ENCODE data around the gene PSIP1. TPM values are rescaled to one million over a fixed set of nuclear protein-coding genes. Genes with fewer than 3 reads are reported as not detected.

Gene PSIP1
- total and polyA plus RNA-seq, 4 donors: 14.8 to 75.1 (median 29.8) TPM

GRCh38 chr9:15498246-15498995 is 12.3 kb downstream of the PSIP1 start:
- no peaks in the 10 kb centered on the region for H3K27me3 ChIP-seq (ENCODE audit: control insufficient read depth in 3 of 3, insufficient read depth in 3 of 3, low read length in 2 of 3)
- H3K9me3 ChIP-seq (ENCODE audit: control insufficient read depth in 4 of 4, insufficient read depth in 3 of 4, low read length in 3 of 4): no peaks in the 10 kb centered on the region
- WGBS, 2 donors: 97% methylated on average over 13 of the region's 13 CpGs
- no peak for ATAC-seq (ENCODE audit: insufficient read depth, low FRiP score)
- H3K27ac ChIP-seq (ENCODE audit: low read depth in 1 of 2, low read length in 1 of 2): no peak overlapping the region
- H3K4me1 ChIP-seq (ENCODE audit: control insufficient read depth in 5 of 5, insufficient read depth in 5 of 5, low read length in 5 of 5): peaks cover 0 to 13% (median 0%) of the 10 kb centered on the region in 5 donors
- TF ChIP-seq CTCF (IDR thresholded peaks at IDR 0.05; ENCODE audit: control extremely low read depth, extremely low read depth): no peak
- H3K9ac ChIP-seq (ENCODE audit: insufficient read depth in 1 of 2, low read length in 2 of 2): no peak overlapping the region
- no peak for DNase-seq
- peaks cover 0 to 21% (median 4%) of the 10 kb centered on the region in 4 donors for H3K36me3 ChIP-seq (ENCODE audit: control insufficient read depth in 4 of 4, insufficient read depth in 4 of 4, low read length in 4 of 4)
- H3K4me3 ChIP-seq: no peak overlapping the region

GRCh38 chr9:15492485-15493150 is 18.2 kb downstream of the PSIP1 start:
- no peak for DNase-seq

GRCh38 chr9:15491950-15492349 is 18.8 kb downstream of the PSIP1 start:
- H3K36me3 ChIP-seq (ENCODE audit: control insufficient read depth in 4 of 4, insufficient read depth in 4 of 4, low read length in 4 of 4): peaks cover 4 to 21% (median 13%) of the 10 kb centered on the region in 4 donors
- ATAC-seq (ENCODE audit: insufficient read depth, low FRiP score) (no peak), DNase-seq (no peak)
- H3K27ac ChIP-seq (ENCODE audit: low read depth in 1 of 2, low read length in 1 of 2): no peak overlapping the region
- 95 to 100% methylated on average over 1 of the region's 1 CpG for WGBS, 2 donors
- no peak overlapping the region for H3K4me3 ChIP-seq
- peaks cover 0 to 4% (median 0%) of the 10 kb centered on the region in 4 donors for H3K9me3 ChIP-seq (ENCODE audit: control insufficient read depth in 4 of 4, insufficient read depth in 3 of 4, low read length in 3 of 4)
- no peaks in the 10 kb centered on the region for H3K4me1 ChIP-seq (ENCODE audit: control insufficient read depth in 5 of 5, insufficient read depth in 5 of 5, low read length in 5 of 5)
- no peak for TF ChIP-seq CTCF (IDR thresholded peaks at IDR 0.05; ENCODE audit: control extremely low read depth, extremely low read depth)
- H3K9ac ChIP-seq (ENCODE audit: insufficient read depth in 1 of 2, low read length in 2 of 2): no peak overlapping the region
- no peaks in the 10 kb centered on the region for H3K27me3 ChIP-seq (ENCODE audit: control insufficient read depth in 3 of 3, insufficient read depth in 3 of 3, low read length in 2 of 3)

More at GRCh38 chr9:15492485-15493150, 18.2 kb downstream of the PSIP1 start:
- Histone ChIP-seq H3K9ac (ENCODE audit: insufficient read depth in 1 of 2, low read length in 2 of 2) (no peak overlapping the region), H3K4me3 (no peak overlapping the region), H3K9me3 (ENCODE audit: control insufficient read depth in 4 of 4, insufficient read depth in 3 of 4, low read length in 3 of 4) (peaks cover 0 to 4% (median 0%) of the 10 kb centered on the region in 4 donors), H3K36me3 (ENCODE audit: control insufficient read depth in 4 of 4, insufficient read depth in 4 of 4, low read length in 4 of 4) (peaks cover 4 to 23% (median 14%) of the 10 kb centered on the region in 4 donors), H3K27ac (ENCODE audit: low read depth in 1 of 2, low read length in 1 of 2) (no peak overlapping the region), H3K27me3 (ENCODE audit: control insufficient read depth in 3 of 3, insufficient read depth in 3 of 3, low read length in 2 of 3) (no peaks in the 10 kb centered on the region), H3K4me1 (ENCODE audit: control insufficient read depth in 5 of 5, insufficient read depth in 5 of 5, low read length in 5 of 5) (no peaks in the 10 kb centered on the region)
- 93% methylated on average over 13 of the region's 13 CpGs for WGBS, 2 donors
- ATAC-seq (ENCODE audit: insufficient read depth, low FRiP score): no peak
- TF ChIP-seq CTCF (IDR thresholded peaks at IDR 0.05; ENCODE audit: control extremely low read depth, extremely low read depth): no peak
